GM18867 (cell line): ENCODE data around the gene TMEM191B.
"Not testable (repeated sequence)": the region's sequence is repeated elsewhere in the genome, so short reads cannot be mapped to it uniquely, and the experiment has no call there.

Experiments used
- ATAC-seq: cut with Tn5 transposase; IDR thresholded peaks from one replicate; pipeline ENCODE4 v1.9.1; 2021; ENCODE audit warnings: mild to moderate bottlenecking, moderate library complexity; ENCODE audit not compliant: unreplicated experiment

Gene TMEM191B

DNA sequence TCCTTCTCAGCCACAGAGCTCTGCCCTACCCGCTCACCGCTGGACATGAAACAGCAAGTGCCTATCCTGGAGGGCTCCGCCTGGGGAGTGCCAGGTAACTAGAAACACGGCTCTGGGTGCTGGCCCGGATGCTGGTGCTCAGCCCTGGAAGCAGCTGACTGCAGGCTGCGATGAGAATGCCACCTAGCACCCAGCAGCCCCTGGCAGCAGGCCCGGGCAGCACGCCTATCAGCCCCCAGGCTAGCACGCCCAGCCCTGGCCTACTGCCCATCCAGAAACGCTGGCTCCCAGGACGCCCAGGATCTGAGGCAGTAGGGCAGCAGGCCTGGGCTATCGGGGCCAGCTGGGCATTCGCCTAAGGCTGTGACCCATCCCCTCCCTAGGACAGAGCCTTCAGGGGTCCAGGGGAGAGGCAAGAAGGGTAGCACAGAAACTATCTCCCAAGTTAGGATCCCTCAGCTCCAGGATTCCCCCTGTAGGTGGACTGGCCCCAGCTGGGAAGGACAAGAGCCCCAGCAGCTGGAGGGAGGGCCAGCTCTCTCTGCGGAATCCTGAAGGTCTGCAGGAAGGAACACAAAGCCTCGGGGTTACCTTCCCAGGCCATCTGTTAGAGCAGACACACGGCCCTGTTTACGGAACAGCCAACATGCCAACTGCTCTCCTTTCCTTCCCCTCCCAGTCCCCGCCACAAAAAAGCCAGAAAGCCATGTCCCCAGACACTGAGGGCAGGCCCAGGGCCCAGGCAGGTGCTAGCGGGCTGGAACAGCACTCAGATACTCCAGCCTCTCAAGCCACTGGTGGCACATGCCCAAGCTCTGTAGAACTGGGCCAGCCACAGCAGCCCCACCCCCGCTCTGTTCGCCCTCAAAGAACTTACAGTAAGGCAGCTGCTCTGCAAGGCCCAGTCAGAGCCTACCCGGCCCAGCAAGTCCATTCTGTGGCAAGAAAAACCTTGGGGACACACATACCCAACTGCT, 27.0 kb downstream of the TMEM191B start:
- ATAC-seq = not testable (repeated sequence)

DNA sequence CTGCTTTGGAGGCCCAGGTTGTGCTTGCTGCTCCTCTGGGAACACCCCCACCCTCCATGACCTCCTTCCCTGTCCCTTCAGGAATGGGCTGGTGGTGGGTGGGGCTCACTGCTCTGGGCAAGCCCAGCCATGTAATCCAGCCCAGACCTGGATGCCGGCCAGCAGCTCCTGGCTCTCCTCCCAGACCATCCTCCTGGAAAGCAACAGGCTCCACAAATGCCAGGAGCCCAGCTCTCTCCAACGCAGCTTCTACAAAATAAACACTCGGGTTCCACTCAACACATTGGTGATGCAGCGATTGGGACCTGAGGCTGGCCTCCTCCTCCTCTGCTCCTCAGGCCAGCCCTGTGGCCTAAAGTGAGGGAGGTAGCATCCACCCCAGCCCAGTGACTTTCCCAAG, 30.9 kb downstream of the TMEM191B start:
- ATAC-seq = not testable (repeated sequence)

DNA sequence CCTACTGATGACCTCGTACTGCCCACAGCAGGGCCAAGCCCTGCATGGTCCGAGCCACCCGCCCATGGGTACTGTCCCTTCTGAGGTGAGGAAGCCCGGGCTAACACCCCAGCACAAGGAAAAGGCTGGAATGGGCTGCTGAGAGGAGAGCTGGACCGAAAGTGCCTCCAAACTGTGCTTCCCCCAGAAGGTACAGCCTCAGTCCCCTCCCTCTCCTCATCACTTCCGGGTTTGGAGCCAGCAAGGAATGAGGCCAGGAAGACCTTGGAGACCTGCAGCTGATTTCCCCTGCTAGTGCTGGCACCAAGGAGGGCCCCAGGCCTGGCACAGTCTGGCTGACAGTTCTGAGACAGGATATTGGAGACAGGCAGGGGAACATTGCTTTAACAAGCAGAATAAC, 31.3 kb downstream of the TMEM191B start:
- ATAC-seq = not testable (repeated sequence)

DNA sequence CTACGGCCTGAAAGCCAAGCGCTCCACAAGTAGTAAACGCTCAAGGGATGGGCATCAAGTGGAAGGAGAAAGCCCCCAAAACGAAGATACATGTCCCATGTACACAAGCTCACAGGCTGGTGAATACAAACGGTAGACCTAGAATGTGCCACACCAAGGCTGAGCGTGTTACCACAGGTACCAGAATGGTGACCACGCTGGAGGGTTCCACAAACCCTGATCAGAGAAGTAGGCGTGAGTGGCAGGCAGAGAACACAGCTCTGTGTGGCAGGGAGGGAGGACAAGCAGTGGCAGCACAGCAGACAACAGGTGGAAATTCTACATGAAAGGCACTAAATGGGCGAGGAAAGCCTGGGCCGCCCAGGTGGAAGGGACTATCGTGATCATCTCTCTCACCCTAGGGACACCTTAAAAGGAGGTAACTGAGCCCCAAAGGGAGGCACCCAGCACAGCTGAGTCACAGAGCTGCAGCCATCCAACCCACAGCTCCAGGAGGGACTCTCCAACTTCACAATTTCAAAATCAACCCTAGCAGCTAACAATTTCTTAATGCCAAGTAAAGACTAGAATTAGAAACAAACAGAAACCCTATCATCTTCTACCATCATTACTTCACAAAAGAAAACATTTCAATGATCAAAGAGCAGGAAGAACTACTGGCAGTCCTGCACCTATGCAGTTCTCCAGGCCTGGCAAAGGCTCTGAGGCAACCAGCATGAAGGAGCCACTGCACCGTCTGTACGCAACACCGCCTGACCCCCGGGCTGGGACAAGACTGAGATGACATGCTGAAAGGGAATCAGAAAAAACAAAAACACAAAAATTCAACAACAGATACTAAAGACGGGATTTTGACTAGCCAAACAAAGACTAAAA, 32.7 kb downstream of the TMEM191B start:
- ATAC-seq = not testable (repeated sequence)

DNA sequence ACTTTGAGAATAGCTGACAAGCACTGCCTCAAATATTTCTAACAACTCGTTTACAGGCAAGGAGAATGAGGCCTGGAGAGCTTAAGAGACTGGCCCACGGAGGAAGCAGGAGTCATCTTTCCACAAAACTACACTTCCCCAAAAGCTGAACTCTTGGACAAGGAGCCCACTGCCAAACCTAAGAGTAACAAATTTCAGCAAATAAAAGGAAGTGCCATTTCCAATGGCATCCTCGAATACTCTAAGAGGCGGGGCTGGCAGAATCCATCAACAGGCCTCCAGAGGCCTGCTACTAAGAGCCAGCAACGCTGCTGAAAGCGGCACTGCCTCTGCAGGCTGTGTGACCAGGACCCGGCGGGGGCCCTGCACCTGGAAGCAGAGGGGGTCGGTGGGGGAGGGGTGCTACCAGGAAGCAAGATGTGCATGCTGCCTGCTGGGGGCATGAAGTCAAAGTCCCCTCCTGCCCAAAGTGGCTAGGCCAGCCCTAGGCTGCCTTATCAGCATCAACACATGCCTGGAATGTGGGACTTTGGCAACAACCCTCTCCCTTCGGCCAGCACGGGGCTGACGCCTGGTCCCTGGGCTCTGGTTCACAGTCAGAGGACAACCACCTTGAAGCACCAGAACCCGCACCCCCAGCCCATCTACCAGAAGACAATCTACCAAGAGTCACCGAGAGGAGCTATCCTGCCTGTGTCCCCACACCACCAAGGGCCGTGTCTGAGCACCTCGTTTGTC, 43.1 kb downstream of the TMEM191B start:
- not testable (repeated sequence) for ATAC-seq

DNA sequence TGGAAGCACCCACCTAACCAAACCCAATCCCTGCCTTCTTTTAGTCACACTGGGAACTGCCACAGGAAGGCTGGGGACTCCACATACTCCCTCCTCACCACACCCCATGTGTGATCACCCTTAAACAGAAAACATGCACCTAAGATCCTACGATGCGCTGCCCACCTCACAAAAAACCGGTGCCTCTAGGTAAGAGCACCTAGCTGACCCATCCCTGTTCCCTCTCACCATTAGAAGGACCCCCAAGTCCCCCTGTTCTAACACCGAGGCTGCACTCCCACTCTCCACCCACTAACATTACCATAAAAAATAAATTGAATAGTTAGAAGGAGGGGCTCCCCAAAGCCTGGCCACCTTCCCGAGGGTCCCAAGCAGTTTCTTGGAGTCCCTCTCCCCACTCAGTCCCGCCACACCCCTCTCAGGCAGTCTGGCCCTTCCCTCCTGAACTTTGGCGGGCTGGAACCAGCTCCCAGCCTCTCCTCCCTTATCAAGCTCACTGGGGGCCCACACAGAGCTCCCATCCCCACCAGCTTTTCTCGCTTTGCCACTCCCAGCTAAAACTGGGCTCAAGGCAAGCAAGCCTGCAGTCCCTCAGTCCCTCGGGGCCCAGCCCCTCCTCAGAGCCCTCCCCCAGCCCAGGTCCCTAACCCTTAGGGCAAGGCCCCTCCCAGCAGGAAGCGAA, 46.0 kb downstream of the TMEM191B start:
- ATAC-seq = not testable (repeated sequence)

DNA sequence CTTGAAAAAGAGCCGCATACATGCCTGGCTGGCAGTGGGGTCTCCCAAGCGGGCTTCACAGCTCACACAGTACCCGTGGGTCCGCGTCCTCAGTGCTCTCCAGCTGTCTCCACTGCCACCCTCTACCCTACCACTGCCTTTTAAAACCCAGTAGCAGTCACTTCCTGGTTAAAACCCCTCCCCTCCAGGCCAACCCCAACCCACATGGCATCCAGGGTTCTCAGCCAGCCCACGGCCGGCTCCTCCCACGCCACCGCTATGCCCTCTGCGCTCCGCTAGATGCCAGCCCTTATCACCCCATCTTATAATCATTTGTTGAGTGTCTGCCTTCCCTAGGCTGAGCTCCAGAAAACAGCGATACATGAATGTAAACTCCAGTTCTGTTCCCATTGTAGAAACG, 47.0 kb downstream of the TMEM191B start:
- not testable (repeated sequence) for ATAC-seq

- not testable (repeated sequence) for ATAC-seq
Measured at GRCh38 chr22:18575686-18576085, 48.1 kb downstream of the TMEM191B start.

- ATAC-seq = peak; percentile 34
Measured at GRCh38 chr22:18577090-18577818, 49.7 kb downstream of the TMEM191B start.

DNA sequence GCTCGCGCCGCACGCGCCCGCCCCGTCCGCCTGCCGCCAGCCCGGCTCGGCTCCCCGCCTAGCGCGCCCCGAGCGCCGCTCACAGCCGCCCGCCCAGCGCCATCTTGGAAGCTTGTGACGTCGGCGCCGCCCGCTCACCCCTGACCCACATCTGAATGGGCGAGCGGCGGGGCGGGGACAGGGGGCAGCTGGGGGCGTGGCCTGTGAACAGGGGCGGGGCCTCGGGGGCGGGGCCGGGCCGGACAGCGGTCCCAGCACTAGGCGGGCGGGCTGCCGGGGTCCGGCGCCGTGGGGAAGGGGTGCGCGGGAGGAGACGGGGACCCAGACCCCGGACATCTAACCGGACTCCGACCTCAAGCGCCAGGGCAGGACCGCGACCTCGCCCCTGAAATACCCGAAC, 50.2 kb downstream of the TMEM191B start:
- peak; percentile 82 for ATAC-seq
